Brain microvascular endothelial cell (primary cell): ENCODE data around the gene ZNF783.
"Not testable (repeated sequence)": the region's sequence is repeated elsewhere in the genome, so short reads cannot be mapped to it uniquely, and the experiment has no call there.

Experiments used
- DNase-seq: peaks from one replicate; pipeline ENCODE4 v3.0.0-alpha.2; 2020
- H3K27ac ChIP-seq: fragments of 250-450 bp; sonication (Bioruptor Pico); 2 replicates; pipeline ENCODE4 v1.5.1; 2020; ENCODE audit warnings: mild to moderate bottlenecking, moderate library complexity
- H3K27me3 ChIP-seq: fragments of 250-450 bp; sonication (Bioruptor Pico); replicated peaks from 2 replicates; pipeline ENCODE4 v1.5.1; 2020; ENCODE audit warnings: mild to moderate bottlenecking
- H3K36me3 ChIP-seq: fragments of 250-450 bp; sonication (Bioruptor Pico); replicated peaks from 2 replicates; pipeline ENCODE4 v1.5.1; 2020; ENCODE audit warnings: mild to moderate bottlenecking
- H3K4me3 ChIP-seq: 2 replicates; pipeline ENCODE4 v1.5.1; 2011; ENCODE audit warnings: low read depth, mild to moderate bottlenecking, control low read depth, low read length, moderate library complexity
- CTCF ChIP-seq: IDR thresholded peaks from 2 replicates; pipeline ENCODE4 v1.5.1; 2011; ENCODE audit warnings: low read depth, mild to moderate bottlenecking, moderate library complexity, low read length, control low read depth, inconsistent platforms; ENCODE audit errors: missing control alignments
- in situ Hi-C: cut with HindIII; loops from 2 replicates; pipeline ENCODE4 v1.10.0; 2017; ENCODE audit warnings: low sequenced_read_pairs, low pct_ligation_motif_present

Gene ZNF783

GRCh38 chr7:149267733-149268132 lies 5.7 kb downstream of the ZNF783 start:
- no peak for DNase-seq
- Histone ChIP-seq H3K4me3 (no peak overlapping the region), H3K27me3 (no peaks in the 10 kb centered on the region), H3K27ac (no peak overlapping the region), H3K36me3 (peaks cover 30% of the 10 kb centered on the region)
- in situ Hi-C loops = no loop called here
- TF ChIP-seq CTCF = no peak

- in situ Hi-C loops, H3K27ac ChIP-seq, H3K27me3 ChIP-seq, DNase-seq, H3K4me3 ChIP-seq: not testable (repeated sequence)
- peaks cover 23% of the 10 kb centered on the region for H3K36me3 ChIP-seq
Observed at GRCh38 chr7:149274424-149274823, 12.4 kb downstream of the ZNF783 start.

- Histone ChIP-seq H3K27ac (no peak overlapping the region), H3K36me3 (peaks cover 22% of the 10 kb centered on the region), H3K27me3 (no peaks in the 10 kb centered on the region), H3K4me3 (no peak overlapping the region)
- no peak for DNase-seq
- in situ Hi-C loops = no loop called here
- TF ChIP-seq CTCF = no peak
Observed at GRCh38 chr7:149277871-149278270, 15.9 kb downstream of the ZNF783 start.

GRCh38 chr7:149278396-149278795 lies 16.4 kb downstream of the ZNF783 start:
- peaks cover 22% of the 10 kb centered on the region for H3K36me3 ChIP-seq
- no peak overlapping the region for H3K27ac ChIP-seq
- no peak for DNase-seq
- H3K27me3 ChIP-seq = no peaks in the 10 kb centered on the region
- no peak overlapping the region for H3K4me3 ChIP-seq
- no peak for TF ChIP-seq CTCF
- in situ Hi-C loops = no loop called here

- no peak overlapping the region for H3K4me3 ChIP-seq
- H3K27ac ChIP-seq = no peak overlapping the region
- H3K36me3 ChIP-seq = peaks cover 22% of the 10 kb centered on the region
- TF ChIP-seq CTCF = no peak
- in situ Hi-C loops = no loop called here
- no peak for DNase-seq
- H3K27me3 ChIP-seq = no peaks in the 10 kb centered on the region
Observed at GRCh38 chr7:149279111-149279743, 17.2 kb downstream of the ZNF783 start.

GRCh38 chr7:149280151-149280550 lies 18.2 kb downstream of the ZNF783 start:
- Histone ChIP-seq H3K27me3 (no peaks in the 10 kb centered on the region), H3K27ac (no peak overlapping the region), H3K4me3 (no peak overlapping the region), H3K36me3 (peaks cover 22% of the 10 kb centered on the region)
- DNase-seq = no peak
- in situ Hi-C loops = no loop called here
- no peak for TF ChIP-seq CTCF
